GM23338 (cell line): ENCODE results near the gene KANK3. TPM values are rescaled to one million over a fixed set of nuclear protein-coding genes. Genes with fewer than 3 reads are reported as not detected.

Experiments used
- CREB1 ChIP-seq: fragments of 250-450 bp; sonication (Bioruptor Pico); IDR thresholded peaks from 2 replicates; pipeline ENCODE4 v1.5.0; 2020; ENCODE audit warnings: low read depth, mild to moderate bottlenecking, moderate library complexity
- CTCF ChIP-seq, 2 experiments: fragments of 200-600 bp in 1 of 2; sonication (generic) in 1 of 2; conservative IDR thresholded peaks; 2 replicates each; pipeline versions ENCODE4 v1.5.1 to v1.6.1; 2016 to 2017; ENCODE audit warnings: antibody characterized with exemption in 2 of 2, low read depth in 2 of 2, mild to moderate bottlenecking in 2 of 2, moderate library complexity in 1 of 2
- ETS1 ChIP-seq: IDR thresholded peaks from 2 replicates; pipeline ENCODE4 v1.6.1; 2016; ENCODE audit warnings: antibody characterized with exemption
- EZH2 ChIP-seq: fragments of 200-600 bp; sonication (generic); IDR thresholded peaks from one replicate; pipeline ENCODE4 v1.8.0; 2017; ENCODE audit warnings: antibody characterized with exemption, mild to moderate bottlenecking, low read depth; ENCODE audit not compliant: unreplicated experiment
- EZH2phosphoT487 ChIP-seq: fragments of 200-600 bp; sonication (generic); IDR thresholded peaks from one replicate; pipeline ENCODE4 v1.8.1; 2018; ENCODE audit warnings: antibody characterized with exemption; ENCODE audit not compliant: unreplicated experiment
- JUNB ChIP-seq: IDR thresholded peaks from one replicate; pipeline ENCODE4 v1.6.1; 2016; ENCODE audit warnings: antibody characterized with exemption; ENCODE audit not compliant: unreplicated experiment
- NANOG ChIP-seq: IDR thresholded peaks from 2 replicates; pipeline ENCODE4 v1.6.1; 2016; ENCODE audit warnings: antibody characterized with exemption, borderline replicate concordance
- POLR2AphosphoS5 ChIP-seq: IDR thresholded peaks from 2 replicates; pipeline ENCODE4 v1.6.1; 2016; ENCODE audit warnings: antibody characterized with exemption, low read depth
- STAT1 ChIP-seq: IDR thresholded peaks from one replicate; pipeline ENCODE4 v1.6.1; 2016; ENCODE audit warnings: antibody characterized with exemption; ENCODE audit not compliant: unreplicated experiment
- ZNF114 ChIP-seq: fragments of 250-450 bp; sonication (Bioruptor Pico); IDR thresholded peaks from 2 replicates; pipeline ENCODE4 v1.5.0; 2020; ENCODE audit warnings: mild to moderate bottlenecking, moderate library complexity
- ZNF331 ChIP-seq: fragments of 250-450 bp; sonication (Bioruptor Pico); IDR thresholded peaks from 2 replicates; pipeline ENCODE4 v1.5.0; 2020; ENCODE audit warnings: low read depth, mild to moderate bottlenecking, moderate library complexity
- ZNF462 ChIP-seq: fragments of 250-450 bp; sonication (Bioruptor Pico); IDR thresholded peaks from 2 replicates; pipeline ENCODE4 v1.5.0; 2020; ENCODE audit warnings: mild to moderate bottlenecking, moderate library complexity
- polyA plus RNA-seq: library from polyadenylated mRNA; unstranded; fragments of >200 nt; fragmentation: Nextera tagmentation; extraction: Ambion mirVana; gene quantifications from 2 replicates; pipeline ENCODE4 v1.2.1, GENCODE V29; 2016
- total RNA-seq: library from RNA; depleted of rRNA; stranded (reverse); fragments of >200 nt; shearing (Covaris generic); gene quantifications from 2 replicates; pipeline ENCODE4 v1.2.3, GENCODE V29; 2014

The KANK3 gene
- total and polyA plus RNA-seq, 2 experiments from 2014 or later = 2.0 to 9.3 TPM

GRCh38 chr19:8305798-8306197 lies 37.3 kb downstream of the KANK3 start (continued):
- no peak for TF ChIP-seq ZNF462 (CRISPR knock-in tag)
- TF ChIP-seq CREB1 = no peak
- TF ChIP-seq CTCF (conservative IDR thresholded peaks at IDR 0.05; ENCODE audit: low read depth in 2 of 2) = no peak
- no peak for TF ChIP-seq EZH2
- no peak for TF ChIP-seq NANOG
- TF ChIP-seq JUNB = no peak
- TF ChIP-seq POLR2AphosphoS5 = no peak
- no peak for TF ChIP-seq ETS1
- TF ChIP-seq EZH2phosphoT487 = no peak
- no peak for TF ChIP-seq STAT1
- no peak for TF ChIP-seq ZNF114 (CRISPR knock-in tag)
- TF ChIP-seq ZNF331 = no peak
